NCI-H2196 (cell line): ENCODE measurements around the gene ORC6.
A peak's percentile ranks its signal among the peaks of the same experiment; 100 is the strongest.
"Not testable (repeated sequence)": the region's sequence is repeated elsewhere in the genome, so short reads cannot be mapped to it uniquely, and the experiment has no call there.

Experiments used
- DNase-seq: peaks from one replicate; lab custom pipeline; 2025; ENCODE audit not compliant: unreplicated experiment; lab: John Stamatoyannopoulos, UW

The ORC6 gene

GRCh38 chr16:46689365-46690280 is at the start of gene ORC6:
Gene ORC6 (plus strand): TSS chr16:46689659. CDS start chr16:46689706, 47 bp downstream.
- peak; percentile 87 for DNase-seq

- no peak for DNase-seq
These were observed 40.8 kb upstream of the ORC6 start for GRCh38 chr16:46648656-46649055.

- no peak for DNase-seq
These were observed 39.7 kb upstream of the ORC6 start for GRCh38 chr16:46649588-46650253.

- DNase-seq: no peak
These were observed 39.2 kb upstream of the ORC6 start for GRCh38 chr16:46650254-46650623.

- no peak for DNase-seq
These were observed 38.2 kb upstream of the ORC6 start for GRCh38 chr16:46651305-46651704.

- no peak for DNase-seq
These were observed 30.5 kb upstream of the ORC6 start for GRCh38 chr16:46658925-46659324.

GRCh38 chr16:46662123-46662522 is 27.3 kb upstream of the ORC6 start:
- DNase-seq: no peak

GRCh38 chr16:46673320-46674013 is 16.0 kb upstream of the ORC6 start:
- peak; percentile 51 for DNase-seq

GRCh38 chr16:46677943-46678342 is 11.5 kb upstream of the ORC6 start:
- not testable (repeated sequence) for DNase-seq

- DNase-seq: not testable (repeated sequence)
These were observed 7.6 kb upstream of the ORC6 start for GRCh38 chr16:46681867-46682266.

- no peak for DNase-seq
These were observed 2.5 kb upstream of the ORC6 start for GRCh38 chr16:46686815-46687473.

GRCh38 chr16:46687486-46687885 is 2.0 kb upstream of the ORC6 start:
- DNase-seq: no peak

GRCh38 chr16:46688101-46688653 is 1.3 kb upstream of the ORC6 start:
- no peak for DNase-seq

- DNase-seq: peak; percentile 90
These were observed 650 bp upstream of the ORC6 start, which contains the start of gene VPS35 for GRCh38 chr16:46688654-46689364. Gene VPS35 (minus strand): TSS chr16:46689178. CDS start chr16:46689133, 45 bp downstream.

- DNase-seq: no peak
These were observed 1.1 kb downstream of the ORC6 start for GRCh38 chr16:46690281-46691178.

GRCh38 chr16:46691726-46692125 is 2.3 kb downstream of the ORC6 start:
- no peak for DNase-seq

- DNase-seq: no peak
These were observed 4.1 kb downstream of the ORC6 start for GRCh38 chr16:46693598-46693997.

GRCh38 chr16:46695937-46696336 is 6.5 kb downstream of the ORC6 start:
- DNase-seq: no peak

GRCh38 chr16:46696957-46697356 is 7.5 kb downstream of the ORC6 start:
- no peak for DNase-seq
